ENCODE data around the gene RRH. TPM values are rescaled to one million over a fixed set of nuclear protein-coding genes. Genes with fewer than 3 reads are reported as not detected.
"Not testable (repeated sequence)": the region's sequence is repeated elsewhere in the genome, so short reads cannot be mapped to it uniquely, and the experiment has no call there.

Gene RRH
- not detected for polyA plus RNA-seq (2012; ENCODE audit: low read depth, missing spikeins)

- DNase-seq (ENCODE audit: insufficient read length, low spot score) = no peak
- TF ChIP-seq PAX5 (IDR thresholded peaks at IDR 0.05; ENCODE audit: insufficient read depth, low read length, severe bottlenecking) (no peak), TAF1 (IDR thresholded peaks at IDR 0.05; ENCODE audit: low read depth, low read length) (no peak), POLR2AphosphoS5 (IDR thresholded peaks at IDR 0.05; ENCODE audit: low read depth, low read length) (no peak), POLR2A (IDR thresholded peaks at IDR 0.05; ENCODE audit: low read depth, low read length) (no peak), SPI1 (IDR thresholded peaks at IDR 0.05; ENCODE audit: low read depth, low read length) (no peak), POU2F2 (IDR thresholded peaks at IDR 0.05; ENCODE audit: low read depth, low read length) (no peak)
- FAIRE-seq = no peak
Measured at GRCh38 chr4:109827672-109828071, at the start of gene RRH. RRH (plus strand) TSS chr4:109827972; CDS start chr4:109828028, 56 bp downstream.

- DNase-seq (ENCODE audit: insufficient read length, low spot score); FAIRE-seq: not testable (repeated sequence)
Measured at GRCh38 chr4:109782092-109782491, 45.7 kb upstream of the RRH start.

GRCh38 chr4:109786846-109787245, 40.9 kb upstream of the RRH start:
- no peak for TF ChIP-seq POLR2A (IDR thresholded peaks at IDR 0.05; ENCODE audit: low read depth, low read length)
- TF ChIP-seq TAF1 (IDR thresholded peaks at IDR 0.05; ENCODE audit: low read depth, low read length) = no peak
- TF ChIP-seq POU2F2 (IDR thresholded peaks at IDR 0.05; ENCODE audit: low read depth, low read length) = no peak
- TF ChIP-seq POLR2AphosphoS5 (IDR thresholded peaks at IDR 0.05; ENCODE audit: low read depth, low read length) = no peak
- TF ChIP-seq SPI1 (IDR thresholded peaks at IDR 0.05; ENCODE audit: low read depth, low read length) = no peak
- no peak for TF ChIP-seq PAX5 (IDR thresholded peaks at IDR 0.05; ENCODE audit: insufficient read depth, low read length, severe bottlenecking)
- DNase-seq (ENCODE audit: insufficient read length, low spot score) = no peak
- FAIRE-seq = no peak

- DNase-seq (ENCODE audit: insufficient read length, low spot score) (no peak), FAIRE-seq (no peak)
- TF ChIP-seq POU2F2 (IDR thresholded peaks at IDR 0.05; ENCODE audit: low read depth, low read length) (no peak), TAF1 (IDR thresholded peaks at IDR 0.05; ENCODE audit: low read depth, low read length) (no peak), PAX5 (IDR thresholded peaks at IDR 0.05; ENCODE audit: insufficient read depth, low read length, severe bottlenecking) (no peak), SPI1 (IDR thresholded peaks at IDR 0.05; ENCODE audit: low read depth, low read length) (no peak), POLR2AphosphoS5 (IDR thresholded peaks at IDR 0.05; ENCODE audit: low read depth, low read length) (no peak), POLR2A (IDR thresholded peaks at IDR 0.05; ENCODE audit: low read depth, low read length) (no peak)
Measured at GRCh38 chr4:109787807-109788206, 40.0 kb upstream of the RRH start.

- no peak for DNase-seq (ENCODE audit: insufficient read length, low spot score)
- no peak for TF ChIP-seq PAX5 (IDR thresholded peaks at IDR 0.05; ENCODE audit: insufficient read depth, low read length, severe bottlenecking)
- no peak for TF ChIP-seq POLR2AphosphoS5 (IDR thresholded peaks at IDR 0.05; ENCODE audit: low read depth, low read length)
- no peak for TF ChIP-seq POU2F2 (IDR thresholded peaks at IDR 0.05; ENCODE audit: low read depth, low read length)
- no peak for TF ChIP-seq POLR2A (IDR thresholded peaks at IDR 0.05; ENCODE audit: low read depth, low read length)
- no peak for TF ChIP-seq TAF1 (IDR thresholded peaks at IDR 0.05; ENCODE audit: low read depth, low read length)
- no peak for TF ChIP-seq SPI1 (IDR thresholded peaks at IDR 0.05; ENCODE audit: low read depth, low read length)
- no peak for FAIRE-seq
Measured at GRCh38 chr4:109795059-109795458, 32.7 kb upstream of the RRH start.

GRCh38 chr4:109798866-109799265, 28.9 kb upstream of the RRH start:
- FAIRE-seq (no peak), DNase-seq (ENCODE audit: insufficient read length, low spot score) (no peak)
- TF ChIP-seq POLR2AphosphoS5 (IDR thresholded peaks at IDR 0.05; ENCODE audit: low read depth, low read length) = no peak
- TF ChIP-seq SPI1 (IDR thresholded peaks at IDR 0.05; ENCODE audit: low read depth, low read length) = no peak
- no peak for TF ChIP-seq POU2F2 (IDR thresholded peaks at IDR 0.05; ENCODE audit: low read depth, low read length)
- TF ChIP-seq POLR2A (IDR thresholded peaks at IDR 0.05; ENCODE audit: low read depth, low read length) = no peak
- no peak for TF ChIP-seq TAF1 (IDR thresholded peaks at IDR 0.05; ENCODE audit: low read depth, low read length)
- no peak for TF ChIP-seq PAX5 (IDR thresholded peaks at IDR 0.05; ENCODE audit: insufficient read depth, low read length, severe bottlenecking)

GRCh38 chr4:109801099-109801789, 26.5 kb upstream of the RRH start:
- DNase-seq (ENCODE audit: insufficient read length, low spot score) (no peak), FAIRE-seq (no peak)
- TF ChIP-seq POLR2AphosphoS5 (IDR thresholded peaks at IDR 0.05; ENCODE audit: low read depth, low read length) (no peak), POU2F2 (IDR thresholded peaks at IDR 0.05; ENCODE audit: low read depth, low read length) (no peak)

- no peak for DNase-seq (ENCODE audit: insufficient read length, low spot score)
- no peak for FAIRE-seq
- TF ChIP-seq SPI1 (IDR thresholded peaks at IDR 0.05; ENCODE audit: low read depth, low read length) (no peak), TAF1 (IDR thresholded peaks at IDR 0.05; ENCODE audit: low read depth, low read length) (no peak), PAX5 (IDR thresholded peaks at IDR 0.05; ENCODE audit: insufficient read depth, low read length, severe bottlenecking) (no peak), POLR2A (IDR thresholded peaks at IDR 0.05; ENCODE audit: low read depth, low read length) (no peak), POLR2AphosphoS5 (IDR thresholded peaks at IDR 0.05; ENCODE audit: low read depth, low read length) (no peak), POU2F2 (IDR thresholded peaks at IDR 0.05; ENCODE audit: low read depth, low read length) (no peak)
Measured at GRCh38 chr4:109801895-109802319, 25.9 kb upstream of the RRH start, which contains the start of gene CFI. CFI (minus strand) TSS chr4:109801999; CDS start chr4:109801971, 28 bp downstream.

GRCh38 chr4:109803924-109804571, 23.7 kb upstream of the RRH start:
- FAIRE-seq = peak; percentile 77
- no peak for TF ChIP-seq POU2F2 (IDR thresholded peaks at IDR 0.05; ENCODE audit: low read depth, low read length)
- no peak for TF ChIP-seq PAX5 (IDR thresholded peaks at IDR 0.05; ENCODE audit: insufficient read depth, low read length, severe bottlenecking)
- TF ChIP-seq TAF1 (IDR thresholded peaks at IDR 0.05; ENCODE audit: low read depth, low read length) = no peak
- no peak for TF ChIP-seq POLR2A (IDR thresholded peaks at IDR 0.05; ENCODE audit: low read depth, low read length)
- TF ChIP-seq SPI1 (IDR thresholded peaks at IDR 0.05; ENCODE audit: low read depth, low read length) = no peak
- peak; percentile 4 for DNase-seq (ENCODE audit: insufficient read length, low spot score)

GRCh38 chr4:109809655-109810054, 18.1 kb upstream of the RRH start:
- no peak for FAIRE-seq
- no peak for DNase-seq (ENCODE audit: insufficient read length, low spot score)
- TF ChIP-seq PAX5 (IDR thresholded peaks at IDR 0.05; ENCODE audit: insufficient read depth, low read length, severe bottlenecking) (no peak), TAF1 (IDR thresholded peaks at IDR 0.05; ENCODE audit: low read depth, low read length) (no peak), POU2F2 (IDR thresholded peaks at IDR 0.05; ENCODE audit: low read depth, low read length) (no peak), POLR2A (IDR thresholded peaks at IDR 0.05; ENCODE audit: low read depth, low read length) (no peak), SPI1 (IDR thresholded peaks at IDR 0.05; ENCODE audit: low read depth, low read length) (no peak), POLR2AphosphoS5 (IDR thresholded peaks at IDR 0.05; ENCODE audit: low read depth, low read length) (no peak)
